ENCODE results near the gene SPDYE4. TPM values are rescaled to one million over a fixed set of nuclear protein-coding genes. Genes with fewer than 3 reads are reported as not detected.

SPDYE4 gene
- total RNA-seq, 1 donor from 2014 or later: not detected

DNA sequence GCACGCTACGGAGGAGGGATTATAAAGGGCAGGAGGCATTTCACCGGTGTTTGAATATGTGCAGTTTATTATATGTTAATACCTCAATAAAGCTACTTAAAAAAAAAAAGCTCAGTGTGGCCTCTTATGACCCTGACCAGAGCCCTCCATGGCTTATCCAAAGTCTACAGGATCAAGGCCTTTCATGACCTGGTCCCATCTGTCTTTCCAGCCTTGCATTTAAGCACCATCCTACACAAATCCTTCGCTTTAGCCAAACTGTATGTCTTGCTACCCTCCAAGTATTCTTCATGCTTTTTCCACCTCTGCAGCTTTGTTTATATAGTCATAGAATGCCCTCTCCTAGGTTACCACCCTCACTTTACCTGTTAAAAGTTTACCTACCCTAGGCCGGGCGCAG is 34.3 kb upstream of the SPDYE4 start:
- Histone ChIP-seq H3K4me3 (ENCODE audit: insufficient read depth, low read depth, low read length) (no peak overlapping the region), H3K79me2 (ENCODE audit: insufficient read depth, low read length) (no peaks in the 10 kb centered on the region), H3K36me3 (ENCODE audit: insufficient read depth, low read length) (no peaks in the 10 kb centered on the region), H3K27me3 (ENCODE audit: insufficient read depth, low read length) (peaks cover 4% of the 10 kb centered on the region), H4K20me1 (ENCODE audit: insufficient read depth, low read length) (no peaks in the 10 kb centered on the region), H3K9me3 (ENCODE audit: insufficient read depth, low read depth, low read length) (peaks cover 3% of the 10 kb centered on the region), H3K4me2 (ENCODE audit: low read length) (no peak overlapping the region), H3K27ac (ENCODE audit: low read depth, low read length) (no peak overlapping the region), H2AFZ (ENCODE audit: low read depth, low read length) (no peak overlapping the region), H3K4me1 (ENCODE audit: insufficient read depth, low read length) (peaks cover 3% of the 10 kb centered on the region), H3K9ac (ENCODE audit: low read length) (no peak overlapping the region)
- Mint-ChIP-seq H3K27me3 (ENCODE audit: low read depth, unreplicated experiment) (peaks cover 20% of the 10 kb centered on the region), H3K9me3 (ENCODE audit: unreplicated experiment) (peaks cover 16% of the 10 kb centered on the region), H3K36me3 (ENCODE audit: low read depth, unreplicated experiment) (peaks cover 4% of the 10 kb centered on the region), H3K27ac (ENCODE audit: unreplicated experiment) (no peak overlapping the region), H3K4me3 (ENCODE audit: unreplicated experiment) (no peak overlapping the region), H3K4me1 (ENCODE audit: low read depth, unreplicated experiment) (no peaks in the 10 kb centered on the region)
- no peak for TF ChIP-seq EZH2 (IDR thresholded peaks at IDR 0.05; ENCODE audit: insufficient read depth, low read length)
- no peak for FAIRE-seq
- DNase-seq (ENCODE audit: low read depth): no peak

DNA sequence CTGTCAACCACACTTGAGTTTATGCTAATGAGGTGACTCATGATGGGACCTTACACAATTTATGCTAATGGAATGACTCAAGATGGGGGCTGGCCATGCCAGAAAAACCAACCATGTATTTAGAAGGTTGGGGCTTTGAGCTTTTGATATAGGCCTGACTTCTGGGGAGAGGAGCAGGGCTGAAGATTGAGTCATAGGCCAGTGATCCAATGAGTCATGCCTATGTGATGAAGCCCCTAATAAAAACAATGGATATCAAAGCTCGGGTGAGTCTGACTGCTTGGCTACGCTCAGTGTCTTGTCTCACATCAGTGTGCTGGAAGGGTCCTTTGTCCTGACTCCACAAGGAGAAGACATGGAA is 33.5 kb upstream of the SPDYE4 start:
- Histone ChIP-seq H3K4me1 (ENCODE audit: insufficient read depth, low read length) (peaks cover 3% of the 10 kb centered on the region), H3K4me2 (ENCODE audit: low read length) (no peak overlapping the region), H3K36me3 (ENCODE audit: insufficient read depth, low read length) (no peaks in the 10 kb centered on the region), H3K4me3 (ENCODE audit: insufficient read depth, low read depth, low read length) (no peak overlapping the region), H3K79me2 (ENCODE audit: insufficient read depth, low read length) (no peaks in the 10 kb centered on the region), H3K9me3 (ENCODE audit: insufficient read depth, low read depth, low read length) (peaks cover 3% of the 10 kb centered on the region), H3K27me3 (ENCODE audit: insufficient read depth, low read length) (peaks cover 3% of the 10 kb centered on the region), H3K27ac (ENCODE audit: low read depth, low read length) (peak overlapping the region; percentile 48), H3K9ac (ENCODE audit: low read length) (no peak overlapping the region), H2AFZ (ENCODE audit: low read depth, low read length) (no peak overlapping the region), H4K20me1 (ENCODE audit: insufficient read depth, low read length) (no peaks in the 10 kb centered on the region)
- H3K4me1 Mint-ChIP-seq (ENCODE audit: low read depth, unreplicated experiment): no peaks in the 10 kb centered on the region
- H3K9me3 Mint-ChIP-seq (ENCODE audit: unreplicated experiment): peaks cover 16% of the 10 kb centered on the region
- no peak for TF ChIP-seq CTCF (IDR thresholded peaks at IDR 0.05; ENCODE audit: insufficient read depth, low read depth, low read length)
- no peak for TF ChIP-seq EZH2 (IDR thresholded peaks at IDR 0.05; ENCODE audit: insufficient read depth, low read length)
- no peak overlapping the region for H3K4me3 Mint-ChIP-seq (ENCODE audit: unreplicated experiment)
- H3K27me3 Mint-ChIP-seq (ENCODE audit: low read depth, unreplicated experiment): peaks cover 14% of the 10 kb centered on the region
- FAIRE-seq (no peak), DNase-seq (ENCODE audit: low read depth) (peak; percentile 82)
- peaks cover 4% of the 10 kb centered on the region for H3K36me3 Mint-ChIP-seq (ENCODE audit: low read depth, unreplicated experiment)
- peak overlapping the region; percentile 79 for H3K27ac Mint-ChIP-seq (ENCODE audit: unreplicated experiment)

GRCh38 chr17:8791248-8791909 is 33.0 kb upstream of the SPDYE4 start:
- FAIRE-seq (no peak), DNase-seq (ENCODE audit: low read depth) (no peak)
- H3K36me3 Mint-ChIP-seq (ENCODE audit: low read depth, unreplicated experiment): peaks cover 4% of the 10 kb centered on the region
- no peaks in the 10 kb centered on the region for H4K20me1 ChIP-seq (ENCODE audit: insufficient read depth, low read length)
- TF ChIP-seq EZH2 (IDR thresholded peaks at IDR 0.05; ENCODE audit: insufficient read depth, low read length) (no peak), CTCF (IDR thresholded peaks at IDR 0.05; ENCODE audit: insufficient read depth, low read depth, low read length) (peak; percentile 9)
- no peaks in the 10 kb centered on the region for H3K79me2 ChIP-seq (ENCODE audit: insufficient read depth, low read length)
- H3K4me3 Mint-ChIP-seq (ENCODE audit: unreplicated experiment): no peak overlapping the region
- H3K27ac ChIP-seq (ENCODE audit: low read depth, low read length): no peak overlapping the region
- H3K9ac ChIP-seq (ENCODE audit: low read length): no peak overlapping the region
- H3K4me1 ChIP-seq (ENCODE audit: insufficient read depth, low read length): peaks cover 3% of the 10 kb centered on the region
- H3K4me2 ChIP-seq (ENCODE audit: low read length): no peak overlapping the region
- H3K27me3 Mint-ChIP-seq (ENCODE audit: low read depth, unreplicated experiment): peaks cover 10% of the 10 kb centered on the region
- no peak overlapping the region for H2AFZ ChIP-seq (ENCODE audit: low read depth, low read length)
- H3K27me3 ChIP-seq (ENCODE audit: insufficient read depth, low read length): peaks cover 3% of the 10 kb centered on the region
- H3K36me3 ChIP-seq (ENCODE audit: insufficient read depth, low read length): no peaks in the 10 kb centered on the region
- peaks cover 16% of the 10 kb centered on the region for H3K9me3 Mint-ChIP-seq (ENCODE audit: unreplicated experiment)
- no peaks in the 10 kb centered on the region for H3K4me1 Mint-ChIP-seq (ENCODE audit: low read depth, unreplicated experiment)
- no peak overlapping the region for H3K27ac Mint-ChIP-seq (ENCODE audit: unreplicated experiment)
- peaks cover 3% of the 10 kb centered on the region for H3K9me3 ChIP-seq (ENCODE audit: insufficient read depth, low read depth, low read length)
- H3K4me3 ChIP-seq (ENCODE audit: insufficient read depth, low read depth, low read length): no peak overlapping the region

Measured in astrocyte (in vitro differentiated cells and primary cell).